Kidney (tissue), 14 donors: ENCODE results near the gene AK2. TPM values are rescaled to one million over a fixed set of nuclear protein-coding genes. Genes with fewer than 3 reads are reported as not detected.

Experiments
- DNase-seq, 5 donors: peaks; one replicate each; pipeline ENCODE4 v3.0.0-alpha.2; 2013 to 2020
- FAIRE-seq: peaks from 2 replicates; lab custom pipeline; 2012; peaks lifted over from hg19 to GRCh38; lab: Jason Lieb, UNC
- H3K27ac ChIP-seq, 2 donors: one replicate each; pipeline ENCODE4 v1.7.0; 2013; ENCODE audit warnings: low read depth in 2 of 2, low read length in 2 of 2, inconsistent platforms in 1 of 2
- H3K27me3 ChIP-seq: one replicate; pipeline ENCODE4 v1.7.1; 2013; ENCODE audit warnings: low read length, inconsistent platforms; ENCODE audit not compliant: control insufficient read depth, insufficient read depth
- H3K36me3 ChIP-seq, 3 donors: one replicate each; pipeline versions ENCODE4 v1.7.0 to v1.7.1; 2013; ENCODE audit warnings: low read length in 3 of 3, control low read depth in 1 of 3, inconsistent platforms in 1 of 3; ENCODE audit not compliant: insufficient read depth in 3 of 3, control insufficient read depth in 2 of 3
- H3K4me1 ChIP-seq, 3 donors: one replicate each; pipeline versions ENCODE4 v1.7.0 to v1.7.1; 2013; ENCODE audit warnings: low read length in 3 of 3, inconsistent platforms in 1 of 3, low read depth in 1 of 3; ENCODE audit not compliant: control insufficient read depth in 2 of 3, insufficient read depth in 2 of 3
- H3K4me3 ChIP-seq, 3 donors: one replicate each; pipeline versions ENCODE4 v1.7.0 to v1.8.1; 2013; ENCODE audit warnings: low read length in 3 of 3, control low read depth in 1 of 3, inconsistent platforms in 1 of 3
- H3K9ac ChIP-seq, 3 donors: one replicate each; pipeline versions ENCODE4 v1.7.0 to v1.7.1; 2013; ENCODE audit warnings: low read length in 3 of 3, control low read depth in 1 of 3, inconsistent platforms in 1 of 3
- H3K9me3 ChIP-seq, 3 donors: one replicate each; pipeline versions ENCODE4 v1.7.0 to v1.7.1; 2013; ENCODE audit warnings: low read length in 3 of 3, control low read depth in 1 of 3, inconsistent platforms in 1 of 3; ENCODE audit not compliant: control insufficient read depth in 2 of 3, insufficient read depth in 1 of 3
- intact Hi-C: fragments of 100-400 bp; cut with DNase I; formaldehyde crosslinking; loops from one replicate; pipeline ENCODE4 v1.11.1; 2022
- polyA plus RNA-seq: library from polyadenylated mRNA; stranded (reverse); fragments of 350-450 nt; fragmentation: Illumina TruSeq; extraction: RNeasy Lipid Tissue Mini Kit (QIAGEN cat#74804); gene quantifications from one replicate; pipeline ENCODE4 v1.2.3, GENCODE V29; 2014; ENCODE audit warnings: low read depth, low replicate concordance; ENCODE audit not compliant: insufficient read depth
- total RNA-seq: library from RNA; stranded (reverse); fragmentation: NEBNext Ultra II Directional; extraction: Animal tissue kit (Norgen Biotek cat#: 25700); gene quantifications from one replicate; pipeline ENCODE4 v1.2.1, GENCODE V29; 2021
- TF ChIP-seq, protein P1 (sequence below): IDR thresholded peaks from 3 replicates; pipeline ENCODE4 v1.5.1; 2012; ENCODE audit warnings: mild to moderate bottlenecking, moderate library complexity, borderline replicate concordance; ENCODE audit not compliant: insufficient read depth; ENCODE audit errors: extremely low read depth
- donor health status: control.
- donor health status: control.
- donor health status: control.
- donor health status: control.
- donor health status: control.
- donor health status: DM: yes; HTN: yes; CAD: no.
- donor health status: Normal renal cell carcinoma (clear cell type).

AK2 gene
- total and polyA plus RNA-seq, 2 donors from 2014 or later: 172 to 334 TPM

DNA sequence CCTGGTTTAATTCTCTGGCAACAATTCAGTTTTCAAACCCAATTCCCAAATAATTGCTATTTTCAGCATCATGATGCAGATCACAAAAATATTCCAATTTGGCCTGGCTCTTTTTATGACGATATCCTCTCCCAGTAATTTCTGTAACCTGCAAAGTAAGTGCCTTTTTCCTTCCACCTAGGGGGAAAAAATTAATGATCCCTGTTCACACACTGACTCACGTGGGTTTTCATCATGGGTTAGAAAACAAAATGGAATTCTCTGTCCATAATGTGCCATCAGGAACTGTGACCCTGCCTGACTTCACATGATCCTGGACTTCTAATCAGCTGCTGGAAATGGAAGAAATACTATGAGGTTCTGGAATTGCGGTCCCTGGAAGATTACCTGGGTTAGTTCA, 24.5 kb downstream of the AK2 start:
- TF ChIP-seq, protein P1, sequence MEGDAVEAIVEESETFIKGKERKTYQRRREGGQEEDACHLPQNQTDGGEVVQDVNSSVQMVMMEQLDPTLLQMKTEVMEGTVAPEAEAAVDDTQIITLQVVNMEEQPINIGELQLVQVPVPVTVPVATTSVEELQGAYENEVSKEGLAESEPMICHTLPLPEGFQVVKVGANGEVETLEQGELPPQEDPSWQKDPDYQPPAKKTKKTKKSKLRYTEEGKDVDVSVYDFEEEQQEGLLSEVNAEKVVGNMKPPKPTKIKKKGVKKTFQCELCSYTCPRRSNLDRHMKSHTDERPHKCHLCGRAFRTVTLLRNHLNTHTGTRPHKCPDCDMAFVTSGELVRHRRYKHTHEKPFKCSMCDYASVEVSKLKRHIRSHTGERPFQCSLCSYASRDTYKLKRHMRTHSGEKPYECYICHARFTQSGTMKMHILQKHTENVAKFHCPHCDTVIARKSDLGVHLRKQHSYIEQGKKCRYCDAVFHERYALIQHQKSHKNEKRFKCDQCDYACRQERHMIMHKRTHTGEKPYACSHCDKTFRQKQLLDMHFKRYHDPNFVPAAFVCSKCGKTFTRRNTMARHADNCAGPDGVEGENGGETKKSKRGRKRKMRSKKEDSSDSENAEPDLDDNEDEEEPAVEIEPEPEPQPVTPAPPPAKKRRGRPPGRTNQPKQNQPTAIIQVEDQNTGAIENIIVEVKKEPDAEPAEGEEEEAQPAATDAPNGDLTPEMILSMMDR: no peak
- Histone ChIP-seq H3K36me3 (peaks cover 15 to 38% (median 18%) of the 10 kb centered on the region in 3 donors), H3K27me3 (no peaks in the 10 kb centered on the region), H3K4me1 (peaks cover 0 to 34% (median 33%) of the 10 kb centered on the region in 3 donors), H3K4me3 (no peak overlapping the region), H3K9me3 (no peaks in the 10 kb centered on the region), H3K9ac (no peak overlapping the region), H3K27ac (peak overlapping the region; percentile 59 to 85)
- intact Hi-C loops: no loop called here
- no peak for DNase-seq
- FAIRE-seq: no peak

DNA sequence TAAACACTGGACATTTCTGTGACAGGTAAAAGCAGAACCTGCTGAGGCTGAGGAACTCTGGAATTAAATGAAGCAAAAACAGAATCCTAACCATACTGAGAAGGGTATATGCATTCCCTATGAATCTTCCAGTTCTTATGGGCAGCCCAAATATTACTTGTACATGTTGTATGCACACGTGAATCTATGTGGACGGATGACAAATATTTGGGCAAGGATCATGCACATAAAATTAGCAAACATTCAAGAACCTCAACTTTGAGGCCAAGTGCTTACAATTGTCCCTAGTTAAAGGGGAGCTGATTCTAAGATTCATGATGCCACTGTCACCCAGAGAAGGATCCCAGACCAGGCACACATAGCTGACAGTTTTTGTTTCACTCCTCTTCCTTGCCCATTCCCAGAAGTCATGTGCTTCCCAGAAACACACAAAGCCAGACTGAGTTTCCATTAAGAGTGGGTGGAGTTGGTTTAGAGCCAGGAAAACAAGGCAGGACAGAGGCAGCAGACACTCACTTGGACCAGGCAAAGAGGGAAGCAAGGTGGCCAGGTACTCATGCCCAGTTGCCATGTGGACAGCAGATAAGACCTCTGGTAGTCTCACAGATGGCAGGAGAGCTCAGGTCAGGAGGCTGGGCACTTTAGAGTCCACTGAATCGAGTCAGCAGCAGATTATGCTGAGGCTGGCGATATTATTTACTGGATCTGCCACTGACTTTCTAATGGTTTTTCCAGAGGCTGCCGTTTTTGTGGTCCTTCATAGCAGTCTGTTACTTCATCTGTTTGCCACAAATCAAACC, 25.6 kb downstream of the AK2 start:
- H3K9me3 ChIP-seq: no peaks in the 10 kb centered on the region
- TF ChIP-seq, protein P1: no peak
- H3K27me3 ChIP-seq: no peaks in the 10 kb centered on the region
- peaks cover 15 to 36% (median 18%) of the 10 kb centered on the region in 3 donors for H3K36me3 ChIP-seq
- H3K9ac ChIP-seq: peak overlapping the region in 1 of 3 donors; percentile 14
- H3K27ac ChIP-seq: peak overlapping the region; percentile 54 to 85
- intact Hi-C loops: no loop called here
- no peak for DNase-seq
- peaks cover 0 to 43% (median 41%) of the 10 kb centered on the region in 3 donors for H3K4me1 ChIP-seq
- no peak for FAIRE-seq
- H3K4me3 ChIP-seq: no peak overlapping the region

DNA sequence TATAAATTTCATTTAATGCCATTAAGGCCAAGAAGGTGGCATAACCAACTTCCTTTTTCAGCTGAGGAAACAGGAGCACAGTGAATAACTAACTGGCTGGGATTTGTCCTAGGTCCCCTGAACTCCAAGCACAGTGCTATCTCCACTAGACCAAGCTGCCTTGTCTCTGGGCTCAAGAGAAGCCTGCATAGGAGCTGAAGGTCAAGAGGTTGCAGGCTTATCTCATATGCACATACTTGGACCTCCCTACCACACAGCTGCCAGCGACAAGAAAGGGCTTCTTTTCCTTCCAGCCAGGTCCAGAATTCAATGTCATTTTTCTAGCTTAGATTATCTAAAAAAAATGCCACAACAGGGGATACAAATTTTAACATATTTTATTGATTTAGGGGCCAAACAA, 27.1 kb downstream of the AK2 start:
- TF ChIP-seq, protein P1: no peak
- Histone ChIP-seq H3K27ac (no peak overlapping the region), H3K4me3 (no peak overlapping the region), H3K4me1 (peaks cover 0 to 45% (median 36%) of the 10 kb centered on the region in 3 donors), H3K9me3 (no peaks in the 10 kb centered on the region), H3K36me3 (peaks cover 15 to 36% (median 18%) of the 10 kb centered on the region in 3 donors), H3K9ac (no peak overlapping the region), H3K27me3 (no peaks in the 10 kb centered on the region)
- DNase-seq: no peak
- FAIRE-seq: no peak
- intact Hi-C loops: no loop called here
